Cerebellar nuclear complex (tissue), 1 donor: ENCODE data around the gene EIF3L.
A peak's percentile ranks its signal among the peaks of the same experiment; 100 is the strongest.
"Not testable (repeated sequence)": the region's sequence is repeated elsewhere in the genome, so short reads cannot be mapped to it uniquely, and the experiment has no call there.

Source experiments
- DNase-seq, 2 experiments: peaks; one replicate each; lab custom pipeline; 2025; lab: John Stamatoyannopoulos, UW

Gene EIF3L

DNA sequence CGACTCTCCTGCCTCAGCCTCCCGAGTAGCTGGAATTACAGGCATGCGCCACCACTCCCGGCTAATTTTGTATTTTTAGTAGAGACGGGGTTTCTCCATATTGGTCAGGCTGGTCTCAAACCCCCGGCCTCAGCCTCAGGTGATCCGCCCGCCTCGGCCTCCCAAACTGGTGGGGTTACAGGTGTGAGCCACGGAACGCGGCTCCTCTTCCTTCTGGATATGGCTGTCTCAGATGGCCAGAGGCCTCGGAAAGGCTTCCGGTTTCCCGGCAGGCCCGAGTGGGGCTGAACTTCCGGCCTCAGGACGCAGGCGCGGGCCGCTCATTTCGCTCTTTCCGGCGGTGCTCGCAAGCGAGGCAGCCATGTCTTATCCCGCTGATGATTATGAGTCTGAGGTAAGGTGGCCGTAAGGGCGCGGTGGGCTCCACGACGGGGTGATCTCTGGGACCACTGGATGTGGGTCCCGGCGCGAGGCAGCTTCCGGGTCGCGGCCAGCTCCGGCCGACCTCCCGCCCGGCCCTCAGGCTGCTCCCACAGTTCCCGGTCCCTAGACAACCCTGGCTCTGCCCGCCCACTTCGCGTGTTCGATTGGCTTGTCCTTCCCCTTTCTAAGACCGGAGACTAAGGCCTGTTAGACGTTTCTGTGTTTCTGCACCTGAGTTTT is at the start of gene EIF3L:
Gene EIF3L, plus strand, starts transcription at position 331 of the 663 bp plus-strand sequence. Its CDS starts 31 bp downstream, at position 362.
- peak in 1 of 2 experiments; percentile 58 for DNase-seq

GRCh38 chr22:37799979-37800378 is 49.2 kb upstream of the EIF3L start:
- DNase-seq, result not testable (repeated sequence)

- DNase-seq, result no peak
These were observed 47.3 kb upstream of the EIF3L start for GRCh38 chr22:37801946-37802309.

GRCh38 chr22:37802310-37803194 is 46.7 kb upstream of the EIF3L start:
- peak in 1 of 2 experiments; percentile 32 for DNase-seq

DNA sequence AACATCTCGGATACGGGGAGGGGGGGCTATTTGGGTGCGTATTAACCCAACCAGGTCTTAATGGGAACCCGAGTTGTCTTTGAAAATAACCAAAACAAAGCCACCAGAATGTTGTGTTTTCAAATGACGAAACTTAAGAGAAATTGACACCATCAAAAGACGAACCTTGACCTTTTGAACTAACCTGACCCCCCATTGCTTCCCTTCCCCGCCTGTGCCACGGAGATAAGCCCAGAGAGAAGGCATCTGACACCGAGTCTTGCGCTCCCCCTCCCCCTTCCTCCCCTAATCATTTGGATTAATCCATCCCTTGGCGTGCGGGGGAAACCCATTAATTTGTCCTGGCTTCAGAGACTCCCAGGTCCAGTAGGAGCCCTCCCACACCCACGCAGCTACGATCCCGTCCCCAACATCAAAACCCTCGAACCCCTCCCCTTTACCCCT is 46.0 kb upstream of the EIF3L start:
- DNase-seq, result no peak

DNA sequence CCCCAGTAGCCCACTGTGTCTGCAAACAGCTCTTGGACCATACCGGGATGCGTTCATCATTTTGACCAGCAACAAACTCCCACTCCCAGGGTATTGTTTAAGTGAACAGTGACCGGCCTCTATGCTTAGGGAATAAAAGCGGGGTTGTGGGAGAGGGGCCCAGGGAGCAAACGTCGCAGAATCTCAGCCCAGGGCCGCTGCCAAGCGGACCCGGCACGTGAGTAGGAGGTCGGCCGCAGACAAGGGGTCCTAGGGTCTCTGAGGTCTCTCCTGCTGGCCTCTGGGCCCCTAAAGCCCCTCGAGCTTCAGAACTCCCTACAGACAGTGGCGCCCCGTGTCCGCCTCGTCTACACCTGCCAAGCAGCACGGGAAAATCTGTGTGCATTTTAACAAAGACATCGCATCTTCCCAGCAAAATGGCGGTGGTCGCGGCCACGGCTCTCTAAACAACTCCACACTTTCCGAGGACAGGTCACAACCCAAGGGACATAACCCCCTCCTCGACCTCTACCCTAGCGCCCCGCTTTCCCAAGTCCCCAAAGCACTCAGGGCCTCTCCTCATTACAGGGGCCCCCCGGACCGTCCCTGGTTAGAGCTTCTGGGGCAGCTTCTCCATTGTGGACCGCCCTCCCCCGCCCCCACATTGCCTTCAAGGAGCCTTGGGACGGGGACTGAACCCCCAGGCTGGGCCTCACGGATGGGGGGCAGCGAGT is 45.4 kb upstream of the EIF3L start:
- no peak for DNase-seq

- no peak for DNase-seq
These were observed 44.8 kb upstream of the EIF3L start for GRCh38 chr22:37804352-37804880.

- DNase-seq, result peak in 1 of 2 experiments; percentile 52
These were observed 44.1 kb upstream of the EIF3L start for GRCh38 chr22:37804881-37805809.

DNA sequence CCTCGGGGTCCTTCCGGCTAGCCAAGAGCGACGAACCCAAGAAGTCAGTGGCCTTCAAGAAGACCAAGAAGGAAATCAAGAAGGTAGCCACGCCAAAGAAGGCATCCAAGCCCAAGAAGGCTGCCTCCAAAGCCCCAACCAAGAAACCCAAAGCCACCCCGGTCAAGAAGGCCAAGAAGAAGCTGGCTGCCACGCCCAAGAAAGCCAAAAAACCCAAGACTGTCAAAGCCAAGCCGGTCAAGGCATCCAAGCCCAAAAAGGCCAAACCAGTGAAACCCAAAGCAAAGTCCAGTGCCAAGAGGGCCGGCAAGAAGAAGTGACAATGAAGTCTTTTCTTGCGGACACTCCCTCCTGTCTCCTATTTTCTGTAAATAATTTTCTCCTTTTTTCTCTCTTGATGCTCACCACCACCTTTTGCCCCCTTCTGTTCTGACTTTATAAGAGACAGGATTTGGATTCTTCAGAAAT is 43.4 kb upstream of the EIF3L start:
- no peak for DNase-seq

DNA sequence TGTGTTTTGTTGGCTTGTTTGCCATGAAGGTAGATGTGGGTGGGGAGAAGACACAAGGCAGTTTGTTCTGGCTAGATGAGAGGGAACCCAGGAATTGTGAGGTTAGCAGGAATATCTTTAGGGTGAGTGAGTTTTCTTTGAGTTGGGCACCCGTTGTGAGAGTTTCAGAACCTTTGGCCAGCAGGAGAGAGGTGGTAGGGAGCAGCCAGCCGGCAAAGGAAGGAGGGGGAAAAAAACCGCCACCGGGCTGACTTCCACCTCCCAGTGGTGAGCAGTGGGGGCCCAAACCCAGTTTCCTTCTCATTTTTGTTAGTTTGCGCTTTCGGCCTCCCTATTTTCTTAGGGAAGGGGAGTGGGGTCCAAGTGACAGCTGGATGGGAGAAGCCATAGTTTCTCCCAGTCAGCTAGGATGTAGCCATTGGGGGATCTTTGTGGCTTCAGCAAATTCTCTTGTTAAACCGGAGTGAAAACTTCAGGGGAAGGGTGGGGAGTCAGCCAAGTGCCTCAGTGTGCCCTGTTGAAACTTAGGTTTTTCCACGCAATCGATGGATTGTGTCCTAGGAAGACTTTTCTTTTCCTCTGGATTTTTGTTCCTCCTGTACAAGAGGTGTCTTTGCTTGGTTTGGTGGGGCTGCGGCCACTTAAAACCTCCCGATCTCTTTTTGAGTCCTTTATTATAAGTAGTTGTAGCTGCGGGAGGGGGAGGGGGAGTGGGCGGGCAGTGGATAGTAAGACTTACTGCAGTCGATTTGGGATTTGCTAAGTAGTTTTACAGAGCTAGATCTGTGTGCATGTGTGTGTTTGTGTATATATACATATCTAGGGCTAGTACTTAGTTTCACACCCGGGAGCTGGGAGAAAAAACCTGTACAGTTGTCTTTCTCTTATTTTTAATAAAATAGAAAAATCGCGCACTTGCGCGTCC is 42.5 kb upstream of the EIF3L start:
- no peak for DNase-seq

- DNase-seq, result peak; percentile 67 to 81
These were observed 41.6 kb upstream of the EIF3L start, which contains the start of gene GCAT for GRCh38 chr22:37807410-37808293. TSS of gene GCAT (plus strand) at chr22:37807934. CDS start at chr22:37807968, 34 bp downstream.

- DNase-seq, result no peak
These were observed 40.9 kb upstream of the EIF3L start for GRCh38 chr22:37808294-37808657.

GRCh38 chr22:37809672-37810333 is 39.4 kb upstream of the EIF3L start:
- no peak for DNase-seq

- DNase-seq, result no peak
These were observed 37.4 kb upstream of the EIF3L start for GRCh38 chr22:37811867-37812266.

DNA sequence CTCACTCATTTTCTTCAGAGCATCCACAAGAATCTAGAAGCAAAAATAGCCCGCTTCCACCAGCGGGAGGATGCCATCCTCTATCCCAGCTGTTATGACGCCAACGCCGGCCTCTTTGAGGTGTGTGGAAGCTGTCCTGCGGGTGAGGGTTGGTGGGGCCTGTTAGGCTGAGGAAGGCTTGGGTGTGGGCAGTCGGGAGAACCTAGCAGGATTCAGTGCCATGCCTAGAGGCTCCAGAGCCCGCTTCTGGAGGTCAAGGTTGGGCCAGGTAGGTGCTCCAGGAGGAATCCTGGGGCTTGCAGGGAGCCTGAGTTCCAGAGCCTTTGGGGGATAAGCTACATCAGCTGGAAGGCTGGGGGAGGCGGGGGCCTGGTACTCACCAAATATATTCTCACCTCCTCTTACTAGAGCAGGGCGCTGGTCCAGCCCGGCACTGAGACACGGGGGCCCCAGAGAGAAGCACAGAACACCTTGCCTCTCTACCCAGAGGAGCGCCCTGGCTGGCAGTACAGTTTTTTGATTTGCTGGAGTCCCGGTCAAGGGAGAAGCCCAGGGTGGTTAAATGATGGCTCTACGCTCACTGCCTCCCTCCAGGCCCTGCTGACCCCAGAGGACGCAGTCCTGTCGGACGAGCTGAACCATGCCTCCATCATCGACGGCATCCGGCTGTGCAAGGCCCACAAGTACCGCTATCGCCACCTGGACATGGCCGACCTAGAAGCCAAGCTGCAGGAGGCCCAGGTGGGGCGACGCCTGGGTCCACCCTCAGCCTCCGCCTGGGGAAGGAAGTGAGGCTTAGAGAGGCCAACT is 36.1 kb upstream of the EIF3L start:
- no peak for DNase-seq

DNA sequence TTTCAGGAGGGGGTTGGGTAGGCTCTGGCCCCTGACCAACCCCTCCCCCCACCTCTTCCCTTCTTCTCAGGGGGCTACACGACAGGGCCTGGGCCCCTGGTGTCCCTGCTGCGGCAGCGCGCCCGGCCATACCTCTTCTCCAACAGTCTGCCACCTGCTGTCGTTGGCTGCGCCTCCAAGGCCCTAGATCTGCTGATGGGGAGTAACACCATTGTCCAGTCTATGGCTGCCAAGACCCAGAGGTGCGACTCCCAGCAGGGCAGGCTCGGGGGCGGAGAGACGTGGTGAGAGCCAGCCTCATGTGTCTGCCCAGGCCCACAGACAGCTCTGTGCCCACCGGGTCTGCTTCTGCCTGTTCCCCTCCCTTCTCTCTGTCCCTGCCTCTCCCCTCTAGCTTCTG is 33.6 kb upstream of the EIF3L start:
- DNase-seq, result no peak

DNA sequence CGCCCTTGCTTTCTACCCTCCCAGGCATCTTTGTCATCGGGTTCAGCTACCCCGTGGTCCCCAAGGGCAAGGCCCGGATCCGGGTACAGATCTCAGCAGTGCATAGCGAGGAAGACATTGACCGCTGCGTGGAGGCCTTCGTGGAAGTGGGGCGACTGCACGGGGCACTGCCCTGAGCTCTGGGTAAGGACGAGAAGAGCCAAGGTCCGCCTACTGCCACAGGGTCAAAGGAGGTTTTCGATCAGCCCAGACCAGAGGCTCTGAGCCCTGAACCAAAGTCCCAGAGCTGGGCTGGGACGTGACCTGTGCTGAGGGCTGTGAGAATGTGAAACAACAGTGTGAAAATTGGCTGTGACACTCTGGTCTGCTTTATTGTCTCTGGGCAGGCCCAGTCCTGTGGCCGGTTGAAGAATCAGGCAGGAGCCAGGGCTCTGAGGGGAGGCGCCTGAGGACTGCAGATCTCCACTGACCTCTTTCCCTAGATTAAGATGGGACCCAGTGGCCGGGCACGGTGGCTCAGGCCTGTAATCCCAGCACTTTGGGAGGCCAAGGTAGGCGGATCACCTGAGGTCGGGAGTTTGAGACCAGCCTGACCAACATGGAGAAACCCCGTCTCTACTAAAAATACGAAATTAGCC is 32.6 kb upstream of the EIF3L start:
- DNase-seq, result no peak
